UCSD-AML1 (cell line): ENCODE measurements around the gene NOP16.
"Not testable (repeated sequence)": the region's sequence is repeated elsewhere in the genome, so short reads cannot be mapped to it uniquely, and the experiment has no call there.

Source experiments
- DNase-seq: peaks from one replicate; lab custom pipeline; 2025; ENCODE audit not compliant: unreplicated experiment; lab: John Stamatoyannopoulos, UW

Gene NOP16

GRCh38 chr5:176409765-176410164 lies 21.4 kb upstream of the NOP16 start:
- DNase-seq: no peak

DNA sequence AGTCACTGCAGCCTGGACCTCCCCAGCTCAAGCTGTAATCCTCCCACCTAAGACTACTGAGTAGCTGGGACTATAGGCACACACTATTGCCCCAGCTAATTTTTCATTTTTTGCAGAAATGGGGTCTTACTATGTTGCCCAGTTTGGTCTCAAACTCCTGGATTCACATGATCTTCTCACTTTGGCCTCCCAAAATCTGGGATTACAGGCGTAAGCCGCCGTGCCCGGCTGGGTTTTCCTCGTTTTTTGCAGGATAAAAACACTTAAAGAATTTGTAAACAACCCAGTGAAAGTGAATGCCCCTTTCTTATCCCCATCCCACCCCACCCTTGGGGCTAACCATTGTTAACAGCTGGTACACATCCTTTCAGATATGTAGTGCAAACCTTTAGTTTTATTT lies 20.2 kb upstream of the NOP16 start:
- no peak for DNase-seq

DNA sequence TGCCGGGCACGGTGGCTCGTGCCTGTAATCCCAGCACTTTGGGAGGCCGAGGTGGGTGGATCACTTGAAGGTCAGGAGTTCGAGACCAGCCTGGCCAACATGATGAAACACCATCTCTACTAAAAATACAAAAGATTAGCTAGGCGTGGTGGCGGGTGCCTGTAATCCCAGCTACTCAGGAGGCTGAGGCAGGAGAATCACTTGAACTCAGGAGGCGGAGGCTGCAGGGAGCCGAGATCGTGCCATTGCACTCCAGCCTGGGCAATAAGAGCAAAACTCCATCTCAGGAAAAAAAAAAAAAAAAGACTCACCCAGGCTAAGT lies 19.8 kb upstream of the NOP16 start:
- not testable (repeated sequence) for DNase-seq

DNA sequence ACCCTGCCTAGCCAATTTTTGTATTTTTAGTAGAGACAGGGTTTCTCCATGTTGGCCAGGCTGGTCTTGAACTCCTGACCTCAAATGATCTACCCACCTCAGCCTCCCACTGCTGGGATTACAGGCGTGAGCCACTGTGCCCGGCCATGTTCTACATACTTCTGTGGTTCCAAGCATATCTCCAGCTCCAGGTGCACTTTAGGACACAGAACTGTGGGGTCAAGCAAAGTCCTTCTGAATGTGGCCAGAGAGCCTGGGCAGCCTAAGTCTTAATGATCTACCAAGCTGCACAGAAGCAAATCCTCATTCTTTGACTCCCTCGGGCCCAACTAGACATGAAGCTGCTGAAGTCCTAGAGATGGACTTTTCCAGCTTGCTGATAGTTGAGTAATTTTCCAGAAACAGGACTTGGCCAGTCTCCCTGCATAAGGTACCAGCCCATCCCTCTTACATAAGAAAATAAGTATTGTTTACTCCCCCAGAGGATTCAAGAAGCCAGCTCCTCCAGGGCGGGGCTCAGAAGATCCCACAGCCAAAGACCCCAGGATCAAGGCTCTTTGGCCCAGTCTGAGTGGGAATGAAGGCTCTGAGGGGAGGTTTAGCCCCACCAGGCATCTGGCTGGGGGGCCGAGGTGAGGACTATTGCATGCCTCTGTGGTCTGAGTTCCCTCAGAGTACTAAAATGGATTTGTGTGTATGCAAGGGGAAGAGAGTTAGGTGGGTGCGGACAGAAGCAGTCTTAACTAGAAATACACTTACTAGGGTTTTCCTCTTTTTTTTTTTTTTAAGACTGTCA lies 19.3 kb upstream of the NOP16 start:
- DNase-seq: no peak

GRCh38 chr5:176406436-176407052 lies 18.1 kb upstream of the NOP16 start:
- DNase-seq: no peak

DNA sequence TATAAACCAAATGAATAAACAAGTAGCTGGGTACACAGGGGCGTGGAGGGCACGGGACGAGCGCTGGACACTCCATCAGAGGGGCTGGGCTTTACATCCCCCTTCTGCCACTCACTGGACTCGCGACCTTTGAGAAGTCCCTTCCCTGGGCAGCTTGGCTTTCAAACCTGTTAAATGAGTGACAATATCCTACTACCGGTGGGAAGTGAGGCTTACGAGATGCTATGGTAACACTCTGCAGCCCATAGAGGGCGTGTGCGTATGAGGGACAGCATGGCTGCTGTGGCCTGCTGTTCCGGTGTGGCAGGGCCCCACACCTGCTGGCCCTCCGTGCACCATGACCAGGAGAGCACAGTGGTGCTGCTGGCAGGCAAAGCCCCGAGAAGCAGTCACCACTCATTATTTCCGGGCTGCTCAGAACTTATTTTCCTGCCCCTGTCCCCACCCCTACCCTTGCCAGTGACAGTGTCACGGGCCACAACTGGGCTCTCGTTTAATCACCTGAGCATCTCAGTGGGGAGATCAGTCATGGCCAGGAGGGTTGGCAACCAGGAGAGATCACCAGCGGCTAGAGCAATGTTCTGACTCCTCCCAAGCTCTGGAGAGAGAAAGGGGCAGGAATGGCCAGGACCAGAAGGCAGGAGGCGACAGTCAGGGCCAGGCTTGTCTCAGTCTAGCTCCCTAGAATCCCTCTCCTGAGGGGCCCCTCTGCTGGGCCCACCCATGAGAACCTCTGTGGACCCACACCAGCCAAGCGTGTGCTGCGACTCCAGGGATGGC lies 17.4 kb upstream of the NOP16 start:
- no peak for DNase-seq

DNA sequence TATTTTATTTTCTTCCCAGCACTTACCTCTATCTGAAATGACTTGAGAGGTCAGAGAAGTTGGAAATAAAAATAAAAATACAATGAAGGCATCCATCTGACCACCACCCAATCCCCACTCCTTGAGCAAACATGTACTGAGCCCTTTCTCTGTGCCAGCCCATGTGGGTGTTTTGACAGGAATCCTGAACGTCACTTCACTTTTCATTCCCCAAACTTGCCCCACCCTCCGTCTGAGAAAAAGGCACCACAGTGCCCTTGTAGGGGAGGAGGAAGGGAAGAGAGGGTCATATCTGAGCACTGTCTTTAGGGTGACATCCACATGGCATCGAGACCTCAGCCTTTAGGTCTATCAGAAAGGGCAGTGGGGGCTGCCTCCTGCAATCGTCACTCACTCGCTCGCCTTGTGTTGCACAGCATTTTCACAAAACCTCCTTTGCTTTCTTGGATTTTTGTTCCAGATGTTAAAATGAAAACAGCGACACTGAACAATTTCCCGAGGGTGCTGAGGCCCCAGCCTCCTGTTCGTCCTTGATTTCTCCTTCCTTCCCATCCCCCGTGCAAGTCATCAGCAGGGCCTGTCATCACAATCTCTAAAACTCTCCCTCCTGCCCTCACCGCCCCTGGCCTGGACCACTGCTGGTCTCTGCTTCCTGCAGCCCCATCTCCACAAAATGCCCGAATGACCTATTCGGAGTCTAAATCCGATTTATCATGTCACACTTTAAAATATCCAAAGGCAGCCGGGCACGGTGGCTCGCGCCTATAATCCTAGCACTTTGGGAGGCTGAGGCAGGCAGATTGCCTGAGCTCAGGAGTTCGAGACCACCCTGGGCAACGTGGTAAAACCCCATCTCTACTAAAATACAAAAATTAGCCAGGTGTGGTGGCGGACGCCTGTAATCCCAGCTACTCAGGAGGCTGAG lies 13.1 kb upstream of the NOP16 start:
- no peak for DNase-seq

- DNase-seq: no peak
These were observed 12.2 kb upstream of the NOP16 start for GRCh38 chr5:176400382-176401156.

GRCh38 chr5:176397736-176398420 lies 9.5 kb upstream of the NOP16 start:
- no peak for DNase-seq

GRCh38 chr5:176396330-176396729 lies 7.9 kb upstream of the NOP16 start:
- DNase-seq: no peak

DNA sequence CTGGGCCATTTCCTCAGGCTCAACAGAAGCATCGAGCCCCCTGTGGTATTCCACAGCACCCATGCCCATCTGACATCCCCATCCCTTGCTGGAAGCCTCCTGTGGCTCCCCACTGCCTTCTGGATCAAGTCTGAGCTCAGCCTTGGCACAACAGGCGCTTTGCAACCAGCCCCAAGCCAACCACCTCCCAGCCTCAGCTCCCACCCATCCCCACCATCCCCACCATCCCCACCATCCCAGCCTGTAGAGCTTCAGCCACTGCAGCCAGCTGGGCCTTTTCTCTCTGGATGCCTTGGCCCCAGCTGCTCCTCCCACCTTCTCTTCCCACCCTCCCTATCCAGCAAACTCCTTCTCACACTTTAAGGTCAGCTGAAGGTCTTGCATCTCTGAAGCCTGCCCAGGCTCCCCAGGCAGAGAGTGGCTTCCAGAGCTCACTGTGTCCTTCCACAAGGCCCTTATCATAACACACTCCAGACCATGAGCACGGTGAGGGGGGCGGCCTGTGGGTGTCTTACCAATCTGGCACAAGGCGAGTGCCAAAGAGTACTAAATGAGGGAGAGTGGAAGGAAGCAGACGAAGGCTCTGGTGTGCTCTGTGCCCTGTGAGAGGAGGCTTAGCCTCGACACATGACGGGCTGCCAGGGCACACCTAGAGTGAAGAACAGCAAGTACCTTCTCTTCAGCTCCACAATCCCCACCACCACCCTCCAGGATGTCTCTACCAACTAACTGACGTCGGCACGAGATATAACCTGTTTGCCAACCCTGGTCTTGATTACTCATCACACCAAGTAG lies 6.7 kb upstream of the NOP16 start:
- DNase-seq: no peak

DNA sequence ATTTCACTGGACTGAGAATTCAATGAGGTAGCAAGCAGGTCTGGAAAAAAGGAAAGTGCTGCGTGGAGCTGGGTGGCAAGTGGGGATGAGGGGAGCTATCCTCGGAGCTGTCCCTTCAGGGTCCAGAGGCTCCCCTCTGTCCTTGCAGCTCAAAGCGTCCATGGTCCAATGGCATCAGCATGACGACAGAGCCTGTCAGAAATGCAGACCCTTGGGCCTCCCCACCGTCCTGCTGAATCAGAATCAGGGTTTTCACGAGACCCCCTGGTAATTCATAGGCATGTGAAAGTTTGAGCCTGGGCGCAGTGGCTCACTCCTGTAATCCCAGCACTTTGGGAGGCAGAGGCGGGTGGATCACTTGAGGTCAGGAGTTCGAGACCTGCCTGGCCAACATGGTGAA lies 5.7 kb upstream of the NOP16 start:
- DNase-seq: no peak

- DNase-seq: no peak
These were observed 4.1 kb upstream of the NOP16 start for GRCh38 chr5:176392526-176392925.

GRCh38 chr5:176391999-176392398 lies 3.6 kb upstream of the NOP16 start:
- peak; percentile 26 for DNase-seq

DNA sequence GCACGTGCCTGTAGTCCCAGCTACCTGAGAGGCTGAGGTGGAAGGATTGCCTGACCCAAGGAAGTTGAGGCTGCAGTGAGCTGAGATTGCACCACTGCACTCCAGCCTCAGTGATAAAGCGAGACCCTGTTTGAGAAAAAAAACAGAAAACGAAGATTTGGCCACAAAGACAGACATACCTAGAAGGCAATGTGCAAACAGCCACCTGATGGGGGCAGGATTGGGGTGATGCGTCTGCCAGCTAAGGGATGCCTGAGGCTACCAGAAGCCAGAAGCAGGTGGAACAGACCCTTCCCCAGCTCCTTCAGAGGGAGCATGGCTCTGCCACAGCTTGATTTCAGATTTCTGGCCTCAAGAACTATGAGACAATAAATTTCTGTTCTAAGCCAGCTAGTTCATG lies 3.1 kb upstream of the NOP16 start:
- DNase-seq: no peak

GRCh38 chr5:176389135-176390123 lies 1.0 kb upstream of the NOP16 start:
- DNase-seq: no peak

DNA sequence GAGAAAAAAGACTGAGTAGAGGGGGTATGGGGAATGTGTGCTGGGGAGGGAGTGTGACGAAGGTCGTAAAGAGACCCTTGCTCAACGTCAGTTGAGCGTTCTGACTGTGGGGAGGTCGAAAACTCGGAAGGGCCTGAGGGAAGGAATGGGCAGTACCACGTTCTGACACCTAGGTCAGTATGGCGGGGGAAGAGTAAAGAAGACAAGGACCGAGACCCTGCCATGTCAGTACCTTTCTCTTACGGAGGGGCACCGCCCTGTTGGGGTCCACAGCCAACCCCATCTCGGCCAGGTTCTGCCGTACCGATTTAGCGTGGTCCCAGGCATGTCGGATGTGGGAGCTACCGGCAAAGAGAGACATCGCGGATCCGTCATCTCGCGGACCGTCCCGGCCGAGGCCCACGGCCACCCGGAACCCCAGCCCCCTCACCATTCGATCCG lies 375 bp downstream of the NOP16 start:
- DNase-seq: no peak
